HEK293 (cell line): ENCODE measurements around the gene PIK3CA.

Experiments used
- CTCF ChIA-PET: fragments of 350-600 bp; formaldehyde crosslinking; extraction: SDS; loops from one replicate; lab custom pipeline; 2021; ENCODE audit warnings: antibody characterized with exemption; lab: Yijun Ruan, JAX
- POLR2A ChIA-PET: fragments of 300-600 bp; formaldehyde crosslinking; extraction: SDS; loops from one replicate; lab custom pipeline; 2020; ENCODE audit warnings: antibody characterized with exemption, inconsistent platforms; lab: Yijun Ruan, JAX
- H3K27ac ChIP-seq: fragments of 200-500 bp; sonication (Bioruptor generic); 2 replicates; pipeline ENCODE4 v1.5.1; 2014; ENCODE audit warnings: low read depth, low read length, control low read depth, inconsistent platforms; ENCODE audit errors: extremely low read depth
- H3K36me3 ChIP-seq, 2 experiments: fragments of 200-500 bp in 1 of 2; sonication (Bioruptor generic) in 1 of 2; 1 replicate in 1 of 2; 2 replicates in 1 of 2; pipeline ENCODE4 v1.5.1; 2014 to 2017; ENCODE audit warnings: inconsistent platforms in 2 of 2, low read length in 2 of 2; ENCODE audit not compliant: control insufficient read depth in 2 of 2, insufficient read depth in 1 of 2
- H3K4me1 ChIP-seq: fragments of 200-500 bp; sonication (Bioruptor generic); 2 replicates; pipeline ENCODE4 v1.5.1; 2014; ENCODE audit warnings: mild to moderate bottlenecking, low read length, inconsistent platforms; ENCODE audit not compliant: control insufficient read depth, insufficient read depth
- H3K4me3 ChIP-seq: 2 replicates; pipeline ENCODE4 v1.5.1; 2011; ENCODE audit warnings: low read depth, mild to moderate bottlenecking, control low read depth, low read length, moderate library complexity
- H3K9me3 ChIP-seq: fragments of 200-500 bp; sonication (Bioruptor generic); 2 replicates; pipeline ENCODE4 v1.5.1; 2014; ENCODE audit warnings: low read depth, low read length, inconsistent platforms; ENCODE audit not compliant: control insufficient read depth, insufficient read depth
- FEZF1 ChIP-seq: fragments of 450-650 bp; formaldehyde crosslinking; IDR thresholded peaks from 2 replicates; pipeline ENCODE4 v1.5.1; 2016; ENCODE audit warnings: missing biosample characterization, missing genetic modification characterization
- IKZF3 ChIP-seq: fragments of 450-650 bp; IDR thresholded peaks from 2 replicates; pipeline ENCODE4 v1.5.0; 2018; ENCODE audit warnings: missing biosample characterization, mild to moderate bottlenecking, missing genetic modification characterization, moderate library complexity
- KLF7 ChIP-seq: fragments of 450-650 bp; formaldehyde crosslinking; IDR thresholded peaks from 2 replicates; pipeline ENCODE4 v1.5.1; 2016; ENCODE audit warnings: missing biosample characterization, missing genetic modification characterization, borderline replicate concordance
- KLF9 ChIP-seq: fragments of 450-650 bp; formaldehyde crosslinking; IDR thresholded peaks from 2 replicates; pipeline ENCODE4 v1.5.1; 2016; ENCODE audit warnings: missing biosample characterization, missing genetic modification characterization, low read depth
- PRDM1 ChIP-seq: fragments of 450-650 bp; formaldehyde crosslinking; IDR thresholded peaks from 2 replicates; pipeline ENCODE4; 2016; ENCODE audit warnings: missing biosample characterization, missing genetic modification characterization
- ZBTB17 ChIP-seq: fragments of 450-650 bp; formaldehyde crosslinking; IDR thresholded peaks from 2 replicates; pipeline ENCODE4 v1.5.1; 2016; ENCODE audit warnings: missing biosample characterization, missing genetic modification characterization
- ZNF112 ChIP-seq: fragments of 450-650 bp; formaldehyde crosslinking; IDR thresholded peaks from 2 replicates; pipeline ENCODE4 v1.5.0; 2017; ENCODE audit warnings: missing biosample characterization, missing genetic modification characterization
- ZNF214 ChIP-seq: fragments of 450-650 bp; formaldehyde crosslinking; IDR thresholded peaks from 2 replicates; pipeline ENCODE4 v1.5.1; 2017; ENCODE audit warnings: missing biosample characterization, mild to moderate bottlenecking, missing genetic modification characterization, borderline replicate concordance
- ZNF221 ChIP-seq: fragments of 450-650 bp; formaldehyde crosslinking; IDR thresholded peaks from 2 replicates; pipeline ENCODE4 v1.5.1; 2017; ENCODE audit warnings: missing biosample characterization, missing genetic modification characterization, borderline replicate concordance
- ZNF266 ChIP-seq: fragments of 450-650 bp; formaldehyde crosslinking; IDR thresholded peaks from 2 replicates; pipeline ENCODE4 v1.5.1; 2016; ENCODE audit warnings: missing biosample characterization, missing genetic modification characterization, low read depth
- ZNF354C ChIP-seq: fragments of 450-650 bp; formaldehyde crosslinking; IDR thresholded peaks from 2 replicates; pipeline ENCODE4 v1.5.1; 2016; ENCODE audit warnings: missing biosample characterization, missing genetic modification characterization, low read depth, borderline replicate concordance
- ZNF366 ChIP-seq: fragments of 450-650 bp; formaldehyde crosslinking; conservative IDR thresholded peaks from 2 replicates; pipeline ENCODE4 v1.5.1; 2016; ENCODE audit warnings: missing biosample characterization, missing genetic modification characterization
- ZNF37A ChIP-seq: fragments of 450-650 bp; IDR thresholded peaks from 2 replicates; pipeline ENCODE4 v1.5.1; 2018; ENCODE audit warnings: missing biosample characterization, missing genetic modification characterization
- ZNF426 ChIP-seq: fragments of 450-650 bp; formaldehyde crosslinking; IDR thresholded peaks from 2 replicates; pipeline ENCODE4 v1.5.1; 2017; ENCODE audit warnings: missing biosample characterization, missing genetic modification characterization, mild to moderate bottlenecking, inconsistent platforms, moderate library complexity
- ZNF518A ChIP-seq: fragments of 450-650 bp; formaldehyde crosslinking; conservative IDR thresholded peaks from 2 replicates; pipeline ENCODE4 v1.5.1; 2016; ENCODE audit warnings: low read depth, missing biosample characterization, missing genetic modification characterization
- ZNF549 ChIP-seq: fragments of 450-650 bp; IDR thresholded peaks from 2 replicates; pipeline ENCODE4 v1.5.1; 2018; ENCODE audit warnings: missing biosample characterization, missing genetic modification characterization, mild to moderate bottlenecking, inconsistent platforms, moderate library complexity
- ZNF701 ChIP-seq: fragments of 450-650 bp; formaldehyde crosslinking; IDR thresholded peaks from 2 replicates; pipeline ENCODE4 v1.5.1; 2016; ENCODE audit warnings: missing biosample characterization, missing genetic modification characterization
- ZNF76 ChIP-seq: fragments of 450-650 bp; formaldehyde crosslinking; IDR thresholded peaks from 2 replicates; pipeline ENCODE4; 2016; ENCODE audit warnings: low read depth, missing biosample characterization, missing genetic modification characterization, borderline replicate concordance
- ZNF777 ChIP-seq: fragments of 450-650 bp; formaldehyde crosslinking; IDR thresholded peaks from 2 replicates; pipeline ENCODE4 v1.5.1; 2017; ENCODE audit warnings: missing biosample characterization, missing genetic modification characterization, borderline replicate concordance
- ZNF791 ChIP-seq: fragments of 450-650 bp; formaldehyde crosslinking; IDR thresholded peaks from 2 replicates; pipeline ENCODE4 v1.5.1; 2016; ENCODE audit warnings: missing biosample characterization, missing genetic modification characterization

Gene PIK3CA

GRCh38 chr3:179164857-179165256 is 16.7 kb downstream of the PIK3CA start:
- no peaks in the 10 kb centered on the region for H3K36me3 ChIP-seq
- CTCF ChIA-PET, result no interaction called here
- TF ChIP-seq FEZF1 (tag by site-specific recombination) (no peak), PRDM1 (tag by site-specific recombination) (peak; percentile 90)
- H3K9me3 ChIP-seq, result no peaks in the 10 kb centered on the region
- H3K4me1 ChIP-seq, result no peaks in the 10 kb centered on the region
- H3K4me3 ChIP-seq, result no peak overlapping the region
- POLR2A ChIA-PET, result no interaction called here
- H3K27ac ChIP-seq, result no peak overlapping the region

GRCh38 chr3:179166561-179167201 is 18.5 kb downstream of the PIK3CA start:
- H3K9me3 ChIP-seq, result no peaks in the 10 kb centered on the region
- CTCF ChIA-PET, result interaction anchor here (0.5 to 0.6 kb wide), 2 partner anchors 1022 to 1637 kb away, joined by 3 read pairs; no protein-coding TSS in a partner anchor
- no peaks in the 10 kb centered on the region for H3K4me1 ChIP-seq
- POLR2A ChIA-PET, result interaction anchor here (1.0 kb wide), 1 partner anchor 19 kb away, joined by 3 read pairs; the partner anchor contains the start of gene PIK3CA
- no peak overlapping the region for H3K4me3 ChIP-seq
- no peak overlapping the region for H3K27ac ChIP-seq
- no peaks in the 10 kb centered on the region for H3K36me3 ChIP-seq
- TF ChIP-seq ZNF214 (tag by site-specific recombination) (no peak), ZNF221 (tag by site-specific recombination) (no peak), ZNF701 (tag by site-specific recombination) (no peak), KLF7 (tag by site-specific recombination) (no peak), ZNF777 (tag by site-specific recombination) (no peak), ZNF112 (tag by site-specific recombination) (no peak), KLF9 (tag by site-specific recombination) (no peak), ZNF518A (tag by site-specific recombination) (no peak), ZNF76 (no peak), ZNF791 (tag by site-specific recombination) (no peak), IKZF3 (tag by site-specific recombination) (no peak), ZNF266 (no peak), ZNF549 (tag by site-specific recombination) (no peak), ZNF366 (tag by site-specific recombination) (no peak), ZBTB17 (no peak), FEZF1 (tag by site-specific recombination) (no peak), ZNF426 (tag by site-specific recombination) (no peak), ZNF354C (no peak), ZNF37A (no peak)
